Motor neuron (in vitro differentiated cells): Measurements from ENCODE around the gene B4GALNT3. TPM values are rescaled to one million over a fixed set of nuclear protein-coding genes. Genes with fewer than 3 reads are reported as not detected.

Source experiments
- ATAC-seq, 8 experiments: fragments of 200-7000 bp; cut with Tn5 transposase; replicated peaks in 6 of 8; 2 replicates each; pipeline ENCODE4 v1.8.0; 2021; ENCODE audit warnings: mild to moderate bottlenecking in 8 of 8, moderate library complexity in 8 of 8
- H3K27ac ChIP-seq, 2 donors: fragments of 250-450 bp; sonication (Bioruptor Pico); 2 replicates each; pipeline ENCODE4 v1.9.0; 2021; ENCODE audit warnings: antibody characterized with exemption in 2 of 2, mild to moderate bottlenecking in 2 of 2, moderate library complexity in 1 of 2
- H3K4me1 ChIP-seq, 2 donors: fragments of 250-450 bp; sonication (Bioruptor Pico); replicated peaks in 1 of 2; 2 replicates each; pipeline ENCODE4 v1.6.1; 2021; ENCODE audit warnings: antibody characterized with exemption in 2 of 2, mild to moderate bottlenecking in 2 of 2, moderate library complexity in 1 of 2
- H3K4me3 ChIP-seq, 5 donors: fragments of 250-450 bp; sonication (Bioruptor Pico); 2 replicates each; pipeline ENCODE4 v1.9.0; 2021; ENCODE audit warnings: antibody characterized with exemption in 5 of 5, mild to moderate bottlenecking in 5 of 5, moderate library complexity in 4 of 5
- WGBS, 10 experiments: fragments of 450-650 bp; shearing (Covaris generic); methylation state at CpG; one replicate each; pipeline ENCODE4 v1.0.0; 2022; 5-methylcytosine and 5-hydroxymethylcytosine counted together
- in situ Hi-C, 9 experiments: fragments of 400-800 bp; cut with MboI; loops; one replicate each; pipeline ENCODE4 v1.15.0; 2021; ENCODE audit warnings: low sequenced_read_pairs in 9 of 9, low pct_unique_long_range_greater_than_20kb in 2 of 9; ENCODE audit not compliant: unreplicated experiment in 9 of 9
- total RNA-seq, 8 experiments: library from RNA; unstranded; fragments of 300-600 nt; gene quantifications; 2 replicates each; pipeline versions ENCODE4 v1.2.3 to v1.2.4, GENCODE V29; 2022

The B4GALNT3 gene
- total RNA-seq, 8 experiments from 2014 or later = 0.35 to 5.1 (median 1.1) TPM

GRCh38 chr12:457676-458075, 2.1 kb upstream of the B4GALNT3 start:
- WGBS, 10 experiments = 38 to 100% (median 75%) methylated on average over 1 to 4 of the region's 4 CpGs; no CpG with 5 or more reads in 2 of the 10 experiments
- peaks cover 0 to 2% of the 10 kb centered on the region in 2 donors for H3K4me1 ChIP-seq
- in situ Hi-C loops = no loop called here
- no peak overlapping the region for H3K4me3 ChIP-seq
- no peak overlapping the region for H3K27ac ChIP-seq
- ATAC-seq = no peak

DNA sequence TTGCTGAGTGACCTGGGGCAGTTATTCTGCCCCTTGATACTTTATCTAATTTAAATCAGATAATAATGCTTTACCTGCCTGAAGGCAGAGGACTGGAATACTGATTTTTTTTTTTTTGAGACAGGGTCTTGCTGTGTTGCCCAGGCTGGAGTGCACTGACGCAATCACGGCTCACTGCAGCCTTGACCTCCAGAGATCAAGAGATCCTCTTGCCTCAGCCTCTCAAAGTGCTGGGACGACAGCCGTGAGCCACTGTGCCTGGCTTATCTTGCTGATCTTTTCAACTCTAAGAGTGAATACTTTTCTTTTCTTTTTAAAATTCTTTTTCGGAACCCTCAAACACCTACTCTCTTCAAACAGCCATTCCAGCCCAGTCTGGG, 699 bp upstream of the B4GALNT3 start:
- in situ Hi-C loops = no loop called here
- ATAC-seq = no peak
- Histone ChIP-seq H3K27ac (no peak overlapping the region), H3K4me3 (peak overlapping the region; percentile 51 to 65 (median 54)), H3K4me1 (peaks cover 0 to 2% of the 10 kb centered on the region in 2 donors)
- 0 to 100% (median 62%) methylated on average over 1 to 5 of the region's 5 CpGs for WGBS, 10 experiments

GRCh38 chr12:460261-461230, 807 bp downstream of the B4GALNT3 start:
- H3K4me1 ChIP-seq = peaks cover 0 to 2% of the 10 kb centered on the region in 2 donors
- 4 to 65% (median 27%) methylated on average over 2 to 7 of the region's 109 CpGs; no CpG with 5 or more reads in 4 of the 10 experiments for WGBS, 10 experiments
- H3K4me3 ChIP-seq = peak overlapping the region; percentile 51 to 65 (median 54)
- ATAC-seq = peak; percentile 48 to 67 (median 56)
- H3K27ac ChIP-seq = no peak overlapping the region
- in situ Hi-C loops = no loop called here

DNA sequence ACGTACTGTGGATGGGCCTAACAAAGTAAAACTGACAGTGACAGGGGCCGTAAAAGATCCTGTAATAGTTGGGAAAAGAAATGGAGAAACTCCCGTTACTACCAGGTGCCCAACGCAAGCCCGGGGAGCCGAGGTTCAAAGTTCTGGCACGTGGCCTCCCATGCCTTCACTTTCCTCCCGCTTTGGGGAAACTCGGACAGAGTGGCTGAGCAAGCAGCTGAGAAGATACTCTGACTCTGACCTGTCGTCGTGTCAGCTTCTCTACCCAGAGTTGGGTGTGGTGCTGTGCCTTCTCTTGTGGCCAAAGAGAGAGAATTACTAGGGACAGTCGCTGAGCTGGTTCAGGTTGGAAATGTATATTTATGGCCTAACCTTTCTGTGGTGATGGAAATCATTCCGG, 1.7 kb downstream of the B4GALNT3 start:
- H3K4me3 ChIP-seq = peak overlapping the region in 1 of 5 donors; percentile 62
- in situ Hi-C loops = no loop called here
- no peaks in the 10 kb centered on the region for H3K4me1 ChIP-seq
- no peak for ATAC-seq
- no peak overlapping the region for H3K27ac ChIP-seq
- WGBS, 10 experiments = 11 to 75% (median 61%) methylated on average over 1 to 12 of the region's 13 CpGs; no CpG with 5 or more reads in 2 of the 10 experiments

DNA sequence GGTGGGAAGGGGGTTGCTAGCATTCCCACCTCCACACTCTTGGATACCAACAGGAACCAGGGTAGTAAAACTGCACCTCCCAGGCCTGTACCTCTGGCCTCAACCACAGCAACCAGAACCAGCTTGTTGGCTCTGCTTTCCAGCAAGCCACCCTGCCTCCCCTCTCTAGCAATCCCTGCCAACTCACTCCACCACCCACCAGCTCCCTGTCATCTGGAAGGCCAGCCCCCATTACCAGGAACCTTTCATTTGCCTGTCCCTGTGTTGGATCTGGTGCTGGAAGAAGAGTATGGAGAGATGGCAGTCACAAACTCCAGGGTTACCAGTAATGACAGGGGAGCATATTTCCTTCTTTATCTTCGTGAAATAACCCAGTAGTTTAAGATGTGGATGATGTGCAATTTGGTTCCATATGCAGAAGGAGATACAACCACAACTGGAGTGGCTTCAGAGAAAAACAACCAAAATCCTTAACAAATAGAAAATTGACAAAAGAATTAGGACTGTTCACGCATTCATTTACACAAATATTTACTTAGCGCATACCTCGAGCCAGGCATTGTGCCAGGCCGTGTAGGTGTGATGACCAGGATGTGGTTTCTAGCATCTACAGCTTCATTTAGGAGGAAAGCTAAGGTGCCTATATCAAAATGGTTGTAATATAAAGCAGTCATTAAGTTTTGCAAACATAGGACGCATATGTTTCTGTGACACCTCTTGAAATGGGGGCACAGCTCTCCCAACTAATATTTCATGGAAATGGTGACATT, 3.4 kb downstream of the B4GALNT3 start:
- WGBS, 10 experiments = 33 to 95% (median 75%) methylated on average over 1 to 6 of the region's 6 CpGs; no CpG with 5 or more reads in 3 of the 10 experiments
- H3K4me1 ChIP-seq = no peaks in the 10 kb centered on the region
- ATAC-seq = no peak
- no peak overlapping the region for H3K27ac ChIP-seq
- in situ Hi-C loops = no loop called here
- no peak overlapping the region for H3K4me3 ChIP-seq

DNA sequence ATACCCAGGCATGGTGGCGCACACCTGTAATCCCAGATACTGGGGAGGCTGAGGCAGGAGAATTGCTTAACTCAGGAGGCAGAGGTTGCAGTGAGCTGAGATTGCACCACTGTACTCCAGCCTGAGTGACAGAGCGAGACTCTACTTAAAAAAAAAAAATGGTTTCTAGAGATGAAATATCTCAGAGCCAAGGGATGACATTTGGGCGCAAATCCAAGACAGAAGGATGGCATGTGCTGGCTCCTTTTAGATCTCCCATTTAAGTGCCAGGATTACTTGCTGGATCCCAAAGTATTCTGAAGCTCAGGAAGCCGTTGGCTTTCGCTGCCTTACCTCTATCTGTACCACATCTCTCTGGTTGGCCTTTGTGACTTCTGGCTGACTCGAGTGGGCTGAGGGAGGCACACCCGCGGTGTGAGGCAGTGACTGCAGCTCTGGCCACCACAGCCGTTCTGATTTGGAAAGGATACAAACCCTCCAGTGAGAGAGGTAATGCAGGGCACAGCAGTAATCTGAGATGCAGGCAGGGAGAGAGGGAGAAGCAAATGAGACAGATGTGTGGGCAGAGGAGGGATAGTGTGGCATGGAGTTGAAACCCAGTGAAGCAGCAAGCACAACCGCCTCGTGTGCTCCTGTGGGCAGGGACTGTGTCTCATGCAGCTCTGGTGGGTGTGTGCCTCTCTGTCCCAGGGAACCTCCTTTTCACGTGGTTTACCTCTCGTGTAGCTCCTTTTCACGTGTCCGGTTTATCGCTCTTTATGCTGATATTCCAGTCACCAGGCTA, 4.9 kb downstream of the B4GALNT3 start:
- no peak overlapping the region for H3K27ac ChIP-seq
- in situ Hi-C loops = no loop called here
- peak in 1 of 8 experiments; percentile 24 for ATAC-seq
- WGBS, 10 experiments = 19 to 100% (median 75%) methylated on average over 1 to 11 of the region's 16 CpGs; no CpG with 5 or more reads in 1 of the 10 experiments
- H3K4me1 ChIP-seq = no peaks in the 10 kb centered on the region
- no peak overlapping the region for H3K4me3 ChIP-seq

- whole genome bisulfite sequencing, 10 experiments = 50 to 100% (median 96%) methylated on average over 1 to 8 of the region's 8 CpGs; no CpG with 5 or more reads in 3 of the 10 experiments
- Histone ChIP-seq H3K4me3 (no peak overlapping the region), H3K27ac (no peak overlapping the region), H3K4me1 (no peaks in the 10 kb centered on the region)
- in situ Hi-C loops = no loop called here
- ATAC-seq = no peak
Measured at GRCh38 chr12:466039-466438, 6.3 kb downstream of the B4GALNT3 start.

DNA sequence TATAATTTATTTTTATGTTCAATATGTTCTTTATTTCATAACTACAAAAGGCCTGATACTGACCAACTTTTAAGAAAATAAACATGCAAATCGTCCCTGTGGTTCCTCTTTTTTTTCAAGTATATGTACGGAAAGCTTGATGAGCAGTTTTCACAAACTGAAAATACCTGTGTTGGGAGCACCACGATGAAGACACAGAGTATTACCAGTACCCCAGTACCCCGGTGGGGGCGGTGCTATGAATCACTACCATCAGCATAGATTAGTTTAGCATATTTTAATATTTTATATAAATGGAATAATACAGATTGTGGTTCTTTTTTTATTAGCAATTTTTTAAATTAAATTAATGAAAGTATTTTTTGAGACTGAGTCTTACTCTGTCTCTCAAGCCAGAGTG, 7.0 kb downstream of the B4GALNT3 start:
- in situ Hi-C loops = no loop called here
- 51 to 92% (median 83%) methylated on average over 1 to 5 of the region's 5 CpGs for WGBS, 10 experiments
- Histone ChIP-seq H3K27ac (no peak overlapping the region), H3K4me1 (no peaks in the 10 kb centered on the region), H3K4me3 (no peak overlapping the region)
- no peak for ATAC-seq

- WGBS, 10 experiments = 70 to 100% (median 86%) methylated on average over 2 to 6 of the region's 6 CpGs; no CpG with 5 or more reads in 1 of the 10 experiments
- peak in 1 of 8 experiments; percentile 56 for ATAC-seq
- Histone ChIP-seq H3K4me3 (no peak overlapping the region), H3K4me1 (no peaks in the 10 kb centered on the region), H3K27ac (no peak overlapping the region)
- in situ Hi-C loops = no loop called here
Measured at GRCh38 chr12:467591-467990, 7.9 kb downstream of the B4GALNT3 start.

GRCh38 chr12:468671-469389, 9.1 kb downstream of the B4GALNT3 start:
- 34 to 100% (median 68%) methylated on average over 1 to 9 of the region's 10 CpGs; no CpG with 5 or more reads in 1 of the 10 experiments for WGBS, 10 experiments
- Histone ChIP-seq H3K4me3 (no peak overlapping the region), H3K27ac (no peak overlapping the region), H3K4me1 (no peaks in the 10 kb centered on the region)
- no peak for ATAC-seq
- in situ Hi-C loops = no loop called here

DNA sequence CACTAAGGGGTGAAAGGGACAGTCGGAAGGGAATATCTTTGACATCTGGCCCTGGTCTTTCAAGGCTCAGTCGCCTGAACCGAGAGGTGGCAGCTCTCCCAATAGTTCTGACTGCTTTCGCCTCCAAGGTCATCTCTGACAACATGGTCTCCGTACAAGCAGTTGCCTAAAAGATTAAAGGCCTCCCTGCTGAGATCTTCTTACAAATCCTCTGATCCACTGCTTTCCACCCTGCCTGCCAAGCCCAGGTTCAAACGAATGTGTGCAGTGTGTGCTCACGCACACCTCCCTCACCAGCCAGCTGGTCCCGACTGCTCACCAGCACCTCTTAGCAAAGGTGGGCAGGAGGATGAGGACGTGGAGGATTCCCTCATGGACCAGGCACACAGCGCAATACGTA, 10.4 kb downstream of the B4GALNT3 start:
- Histone ChIP-seq H3K4me3 (no peak overlapping the region), H3K27ac (no peak overlapping the region), H3K4me1 (no peaks in the 10 kb centered on the region)
- in situ Hi-C loops = no loop called here
- 43 to 100% (median 63%) methylated on average over 1 to 7 of the region's 11 CpGs; no CpG with 5 or more reads in 3 of the 10 experiments for WGBS, 10 experiments
- no peak for ATAC-seq

DNA sequence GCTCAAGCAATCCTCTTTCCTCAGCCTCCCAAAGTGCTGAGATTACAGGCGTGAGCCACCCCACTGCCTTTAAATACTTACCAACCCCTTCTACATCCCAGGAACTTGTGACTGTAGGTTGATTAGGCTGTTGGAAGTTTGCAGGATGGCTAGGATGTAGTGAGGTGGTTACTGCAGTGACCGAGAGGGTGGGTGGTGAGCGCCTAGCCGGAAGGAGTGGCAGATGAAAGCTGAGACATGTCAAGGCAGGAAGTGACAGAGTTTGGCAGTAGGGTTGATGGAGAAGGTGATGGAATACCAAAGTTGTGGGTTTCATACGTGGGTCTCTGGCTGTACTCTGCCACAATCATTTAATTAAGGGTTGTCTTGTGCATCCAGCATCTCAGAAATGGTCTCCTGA, 13.5 kb downstream of the B4GALNT3 start:
- WGBS, 10 experiments = 57 to 100% (median 96%) methylated on average over 1 to 4 of the region's 5 CpGs; no CpG with 5 or more reads in 3 of the 10 experiments
- no peak overlapping the region for H3K4me3 ChIP-seq
- in situ Hi-C loops = no loop called here
- ATAC-seq = no peak
- no peak overlapping the region for H3K27ac ChIP-seq
- H3K4me1 ChIP-seq = no peaks in the 10 kb centered on the region
